T-helper 9 cell (primary cell): ENCODE measurements around the gene ISCU.
"Not testable (repeated sequence)": the region's sequence is repeated elsewhere in the genome, so short reads cannot be mapped to it uniquely, and the experiment has no call there.

Experiments used
- DNase-seq: peaks from one replicate; pipeline ENCODE4 v3.0.0-alpha.2; 2020

ISCU gene

GRCh38 chr12:108571609-108572165 lies 9.3 kb downstream of the ISCU start:
- no peak for DNase-seq

- DNase-seq = no peak
Measured at GRCh38 chr12:108572166-108572790, 9.9 kb downstream of the ISCU start.

GRCh38 chr12:108573317-108573716 lies 10.9 kb downstream of the ISCU start:
- no peak for DNase-seq

- not testable (repeated sequence) for DNase-seq
Measured at GRCh38 chr12:108574276-108574675, 11.9 kb downstream of the ISCU start.

GRCh38 chr12:108575199-108575912 lies 13.0 kb downstream of the ISCU start:
- DNase-seq = no peak

GRCh38 chr12:108576660-108577234 lies 14.4 kb downstream of the ISCU start:
- DNase-seq = no peak

GRCh38 chr12:108577458-108577857 lies 15.1 kb downstream of the ISCU start:
- DNase-seq = no peak

GRCh38 chr12:108578264-108578663 lies 15.9 kb downstream of the ISCU start:
- DNase-seq = no peak

GRCh38 chr12:108578813-108579212 lies 16.4 kb downstream of the ISCU start:
- no peak for DNase-seq

GRCh38 chr12:108580531-108580930 lies 18.1 kb downstream of the ISCU start:
- DNase-seq = no peak

- no peak for DNase-seq
Measured at GRCh38 chr12:108581311-108582227, 19.2 kb downstream of the ISCU start.

- no peak for DNase-seq
Measured at GRCh38 chr12:108582509-108582908, 20.1 kb downstream of the ISCU start.

GRCh38 chr12:108582978-108583770 lies 20.8 kb downstream of the ISCU start:
- DNase-seq = no peak

- DNase-seq = no peak
Measured at GRCh38 chr12:108583991-108584390, 21.6 kb downstream of the ISCU start.

GRCh38 chr12:108584456-108585065 lies 22.2 kb downstream of the ISCU start:
- no peak for DNase-seq

- no peak for DNase-seq
Measured at GRCh38 chr12:108585864-108586263, 23.5 kb downstream of the ISCU start.

- no peak for DNase-seq
Measured at GRCh38 chr12:108586306-108586705, 23.9 kb downstream of the ISCU start.

GRCh38 chr12:108587826-108588225 lies 25.4 kb downstream of the ISCU start:
- DNase-seq = no peak

GRCh38 chr12:108589028-108589839 lies 26.8 kb downstream of the ISCU start:
- no peak for DNase-seq

GRCh38 chr12:108589840-108590229 lies 27.4 kb downstream of the ISCU start:
- no peak for DNase-seq

GRCh38 chr12:108590463-108590862 lies 28.1 kb downstream of the ISCU start:
- not testable (repeated sequence) for DNase-seq
